HL-60 (cell line): ENCODE measurements around the gene CNTNAP2.

Experiments
- CTCF ChIP-seq: IDR thresholded peaks from one replicate; pipeline ENCODE4 v1.5.1; 2011; ENCODE audit warnings: low read length, control low read depth, inconsistent platforms; ENCODE audit not compliant: insufficient read depth
- GABPA ChIP-seq: IDR thresholded peaks from 2 replicates; pipeline ENCODE4 v1.6.1; 2012; ENCODE audit warnings: low read depth
- POLR2AphosphoS5 ChIP-seq: IDR thresholded peaks from 2 replicates; pipeline ENCODE4 v1.6.1; 2012; ENCODE audit warnings: low read depth
- SPI1 ChIP-seq: IDR thresholded peaks from 2 replicates; pipeline ENCODE4 v1.6.1; 2012; ENCODE audit warnings: low read depth, mild to moderate bottlenecking, borderline replicate concordance

- TF ChIP-seq POLR2AphosphoS5 (no peak), CTCF (no peak), GABPA (no peak), SPI1 (no peak)
These were observed 1905.0 kb downstream of the CNTNAP2 start for GRCh38 chr7:148021507-148022045.
